ENCODE measurements around the gene STIP1.
"Not testable (repeated sequence)": the region's sequence is repeated elsewhere in the genome, so short reads cannot be mapped to it uniquely, and the experiment has no call there.

The STIP1 gene

GRCh38 chr11:64233913-64234586 is 48.1 kb downstream of the STIP1 start, which contains the start of gene VEGFB:
Gene VEGFB (plus strand): TSS chr11:64234584. CDS start chr11:64234834, 250 bp downstream.
- in situ Hi-C loops (cut with HindIII; ENCODE audit: low sequenced_read_pairs): no loop called here

- in situ Hi-C loops (cut with HindIII; ENCODE audit: low sequenced_read_pairs): no loop called here
Observed at GRCh38 chr11:64234647-64235379, 48.8 kb downstream of the STIP1 start.

GRCh38 chr11:64235437-64236161 is 49.6 kb downstream of the STIP1 start:
- in situ Hi-C loops (cut with HindIII; ENCODE audit: low sequenced_read_pairs): no loop called here

DNA sequence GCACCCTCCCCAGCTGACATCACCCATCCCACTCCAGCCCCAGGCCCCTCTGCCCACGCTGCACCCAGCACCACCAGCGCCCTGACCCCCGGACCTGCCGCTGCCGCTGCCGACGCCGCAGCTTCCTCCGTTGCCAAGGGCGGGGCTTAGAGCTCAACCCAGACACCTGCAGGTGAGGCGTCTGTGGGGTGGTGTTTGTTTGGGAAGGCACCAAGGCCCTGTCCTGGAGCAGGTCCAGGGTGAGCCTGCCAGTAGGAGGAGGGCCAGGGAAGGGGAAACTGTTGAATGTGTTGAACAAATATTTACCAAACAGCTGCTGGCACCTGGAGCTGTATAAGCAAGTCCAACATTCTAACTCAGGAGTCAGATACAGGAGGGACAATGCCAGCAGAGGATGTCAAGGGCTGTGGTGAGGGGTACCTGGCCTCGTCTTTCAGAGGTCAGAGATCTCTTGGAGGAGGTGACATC is 51.5 kb downstream of the STIP1 start:
- in situ Hi-C loops (cut with HindIII; ENCODE audit: low sequenced_read_pairs): no loop called here

DNA sequence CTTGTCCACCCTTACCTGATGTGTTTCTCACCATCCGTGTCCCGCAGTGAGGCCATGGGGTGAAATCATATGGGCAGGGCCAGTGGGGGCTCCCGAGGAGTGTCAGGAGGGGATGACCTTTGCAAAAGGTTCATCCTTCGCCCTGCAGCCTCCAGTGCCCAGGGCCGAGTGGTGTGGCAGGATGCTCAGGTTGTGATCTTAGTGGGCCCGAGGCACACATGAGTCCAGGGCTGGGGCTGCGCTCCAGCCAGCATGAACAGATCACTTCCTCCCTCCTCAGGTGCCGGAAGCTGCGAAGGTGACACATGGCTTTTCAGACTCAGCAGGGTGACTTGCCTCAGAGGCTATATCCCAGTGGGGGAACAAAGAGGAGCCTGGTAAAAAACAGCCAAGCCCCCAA is 52.1 kb downstream of the STIP1 start:
- in situ Hi-C loops (cut with HindIII; ENCODE audit: low sequenced_read_pairs): no loop called here

DNA sequence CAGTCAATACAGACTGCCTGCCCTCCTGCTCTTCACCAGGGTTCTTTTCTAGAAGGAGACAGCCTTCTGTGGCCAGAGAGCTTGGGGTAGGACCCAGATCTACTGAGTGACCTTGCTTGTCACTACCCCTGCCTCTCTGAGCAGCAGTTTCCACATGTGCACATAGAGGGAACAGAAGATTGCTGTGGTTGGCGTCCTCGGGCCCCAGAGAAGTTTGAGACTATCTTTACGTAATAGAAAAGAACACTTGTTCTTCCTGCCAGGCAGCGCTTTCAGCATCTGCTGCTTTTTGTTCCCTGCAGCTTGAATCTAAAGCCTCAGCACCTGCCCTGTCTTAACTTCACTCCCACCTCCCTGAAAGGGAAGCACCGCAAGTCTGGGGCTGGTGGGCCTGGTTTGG is 53.0 kb downstream of the STIP1 start:
- in situ Hi-C loops (cut with HindIII; ENCODE audit: low sequenced_read_pairs): no loop called here

DNA sequence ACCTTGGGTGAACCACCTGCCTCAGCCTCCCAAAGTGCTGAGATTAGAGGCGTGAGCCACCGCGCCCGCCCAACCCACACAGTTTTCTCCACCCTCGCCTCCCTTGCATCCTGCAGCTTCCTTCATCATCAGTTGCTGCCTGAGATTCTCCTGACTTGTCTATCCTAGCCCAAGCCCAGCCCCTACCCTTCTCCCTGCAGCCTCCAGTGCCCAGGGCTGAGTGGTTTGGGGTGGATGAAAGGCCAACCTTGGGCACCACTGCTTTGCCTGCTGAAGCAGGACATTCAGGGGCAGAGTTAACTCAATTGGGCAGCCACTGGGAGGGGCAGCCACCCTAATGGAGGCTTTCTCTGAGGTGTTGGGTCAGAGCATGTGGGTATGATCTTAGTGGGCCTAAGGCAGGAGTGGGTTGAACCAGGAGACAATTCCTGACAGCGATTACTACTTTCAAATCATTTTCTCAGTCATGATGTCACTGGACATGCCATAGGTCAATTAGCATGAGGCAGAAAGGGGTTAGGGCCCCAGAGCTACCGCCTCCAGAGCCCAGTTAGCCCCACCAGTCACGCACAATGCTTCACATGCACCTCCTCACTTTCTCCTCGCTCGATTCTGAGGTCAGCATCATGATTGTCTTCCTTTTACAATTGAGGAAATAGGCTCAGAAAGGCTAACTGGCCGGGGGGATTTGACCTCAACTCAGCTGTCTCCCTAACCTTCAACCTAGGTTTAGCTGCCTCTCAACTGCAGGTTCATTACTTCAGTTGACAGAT is 53.9 kb downstream of the STIP1 start:
- in situ Hi-C loops (cut with HindIII; ENCODE audit: low sequenced_read_pairs): no loop called here

GRCh38 chr11:64240435-64241240 is 54.7 kb downstream of the STIP1 start, which contains the start of gene FKBP2:
Gene FKBP2 (plus strand): TSS chr11:64241095. CDS start chr11:64242388, 1,293 bp downstream.
- in situ Hi-C loops (cut with HindIII; ENCODE audit: low sequenced_read_pairs): no loop called here

DNA sequence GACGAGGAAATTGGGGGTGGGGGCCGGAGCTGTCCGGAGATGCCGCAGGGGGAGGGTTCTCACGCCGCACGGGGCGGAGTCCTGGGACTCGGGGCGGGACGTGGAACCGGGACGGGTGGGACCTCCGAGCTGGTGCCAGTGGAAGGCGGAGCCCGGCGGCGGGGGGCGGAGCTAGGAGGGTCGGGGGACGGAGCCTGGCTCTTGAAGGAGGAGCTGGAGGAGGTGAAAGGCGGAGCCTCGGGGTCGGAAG is 55.2 kb downstream of the STIP1 start:
- in situ Hi-C loops (cut with HindIII; ENCODE audit: low sequenced_read_pairs): no loop called here

GRCh38 chr11:64241491-64242374 is 55.8 kb downstream of the STIP1 start:
- in situ Hi-C loops (cut with HindIII; ENCODE audit: low sequenced_read_pairs): no loop called here

DNA sequence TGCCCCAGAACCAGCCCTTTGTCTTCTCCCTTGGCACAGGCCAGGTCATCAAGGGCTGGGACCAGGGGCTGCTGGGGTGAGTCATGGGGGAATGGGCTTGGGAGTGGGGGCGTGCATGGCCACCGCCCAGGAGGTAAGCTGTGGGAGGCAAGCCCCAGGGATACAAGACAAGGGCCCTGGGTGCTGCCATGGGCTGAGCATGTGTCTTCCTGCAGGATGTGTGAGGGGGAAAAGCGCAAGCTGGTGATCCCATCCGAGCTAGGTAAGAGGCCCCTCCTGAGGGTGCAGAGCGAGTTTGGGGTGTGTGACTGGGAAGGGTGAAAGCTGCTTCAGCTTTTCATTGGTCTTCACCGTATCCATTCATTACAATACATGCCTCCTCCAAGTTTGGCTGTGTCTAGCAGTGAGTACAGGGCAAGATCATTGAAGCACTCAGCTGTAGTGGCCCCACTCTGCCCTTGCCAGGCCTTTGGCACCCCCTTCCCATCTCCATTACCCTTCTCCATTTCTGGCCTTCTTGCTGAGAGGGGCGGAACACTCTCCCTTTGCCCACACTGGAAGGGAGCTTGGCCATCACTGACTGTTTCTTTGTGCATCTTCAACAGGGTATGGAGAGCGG is 57.4 kb downstream of the STIP1 start:
- in situ Hi-C loops (cut with HindIII; ENCODE audit: low sequenced_read_pairs): no loop called here

DNA sequence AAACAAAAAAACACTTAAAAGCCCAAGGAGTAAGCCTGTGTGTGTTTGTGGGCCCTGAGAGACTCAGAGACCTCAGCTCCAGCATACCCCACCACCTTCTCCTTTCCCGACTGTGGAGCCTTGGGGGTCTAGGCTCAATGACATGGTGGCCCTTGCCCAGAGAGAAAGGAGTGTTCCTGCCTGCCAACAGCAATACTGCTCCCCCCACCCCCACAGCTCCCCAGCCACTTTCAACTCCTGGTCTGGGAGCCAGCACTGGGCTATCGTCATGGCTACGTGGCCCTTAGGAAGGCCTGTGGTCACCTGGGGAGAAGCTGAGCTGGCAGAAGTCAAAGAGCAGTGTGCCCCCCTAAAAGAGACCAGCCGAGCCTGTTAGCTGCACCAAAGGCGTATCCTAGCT is 58.1 kb downstream of the STIP1 start:
- in situ Hi-C loops (cut with HindIII; ENCODE audit: low sequenced_read_pairs): no loop called here

DNA sequence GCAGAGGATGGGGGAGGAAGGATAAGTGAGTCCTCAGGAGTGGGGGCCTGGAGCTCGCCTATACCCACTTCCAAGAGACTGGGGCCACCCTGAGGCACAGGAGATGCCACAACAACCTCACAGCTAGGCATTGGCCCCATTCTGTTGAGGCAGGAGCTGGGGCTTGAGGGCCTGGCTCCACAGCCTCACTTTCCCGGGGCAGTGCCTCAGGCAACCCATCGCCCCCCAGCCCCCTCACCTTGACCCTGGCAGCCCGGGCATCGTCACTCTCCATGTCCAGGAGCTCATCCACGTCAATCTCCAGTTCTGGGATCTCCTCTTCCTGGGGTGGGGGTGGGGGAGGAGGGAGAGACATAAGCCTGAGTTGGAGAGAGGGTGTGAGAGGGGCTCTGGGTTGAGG is 59.0 kb downstream of the STIP1 start:
- in situ Hi-C loops (cut with HindIII; ENCODE audit: low sequenced_read_pairs): no loop called here

GRCh38 chr11:64245401-64245796 is 59.4 kb downstream of the STIP1 start:
- in situ Hi-C loops (cut with HindIII; ENCODE audit: low sequenced_read_pairs): no loop called here

GRCh38 chr11:64245797-64246620 is 60.0 kb downstream of the STIP1 start:
- in situ Hi-C loops (cut with HindIII; ENCODE audit: low sequenced_read_pairs): no loop called here

DNA sequence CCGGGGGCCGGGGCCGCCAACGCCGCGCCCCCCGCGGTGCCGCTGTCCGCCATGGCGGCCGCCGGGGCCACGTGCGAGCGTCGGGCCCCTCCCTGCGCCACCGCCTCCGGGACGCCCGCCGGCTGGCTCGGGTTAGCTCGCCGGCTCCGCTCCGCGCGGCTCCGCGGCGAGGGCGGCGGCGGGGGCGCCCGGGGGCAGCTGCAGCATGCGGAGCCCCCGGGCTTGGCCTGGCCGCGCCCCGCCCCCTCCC is 60.6 kb downstream of the STIP1 start:
- in situ Hi-C loops (cut with HindIII; ENCODE audit: low sequenced_read_pairs): not testable (repeated sequence)

DNA sequence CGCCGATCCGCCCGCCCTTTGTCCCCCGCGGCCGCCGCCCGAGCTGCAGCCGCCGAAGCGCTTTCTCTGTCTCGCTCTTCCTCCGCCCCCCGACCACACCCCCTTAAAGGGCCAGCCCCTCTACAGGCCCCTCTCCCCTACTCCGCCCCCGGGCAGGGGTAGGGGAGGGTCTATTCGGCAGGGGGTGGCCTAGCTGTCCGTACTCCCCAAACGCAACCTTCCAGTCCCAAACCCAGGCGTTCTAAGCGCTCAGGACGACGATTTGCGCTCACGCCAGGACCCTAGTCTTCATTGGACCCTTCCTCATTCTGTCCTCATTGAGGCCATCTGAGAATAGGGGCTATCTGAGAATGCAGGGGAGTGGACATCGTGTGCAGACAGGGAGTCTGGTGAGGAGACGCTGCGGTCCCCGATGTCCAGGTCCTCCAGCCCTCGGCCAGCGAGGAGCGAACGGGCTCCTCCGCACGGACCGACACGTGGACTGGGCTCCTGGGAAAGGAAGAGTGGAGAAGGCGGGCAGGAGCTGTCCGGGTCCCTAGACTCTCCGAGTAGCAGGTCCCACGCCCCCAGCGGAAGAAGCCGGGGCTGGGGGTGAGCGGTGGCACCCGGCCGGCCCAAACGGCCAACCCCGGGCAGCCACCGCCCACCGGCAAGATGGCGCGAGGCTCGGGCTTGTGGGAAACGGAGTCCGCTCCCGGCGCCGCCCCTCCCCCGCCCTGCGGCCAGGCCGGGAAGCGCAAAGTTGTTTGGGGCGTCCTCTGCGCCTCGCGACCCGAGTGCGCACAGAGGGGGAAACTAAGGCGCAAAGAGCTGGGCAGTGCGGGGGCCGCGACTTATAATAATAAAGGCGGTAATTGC is 61.1 kb downstream of the STIP1 start, which contains the start of gene PPP1R14B:
Gene PPP1R14B, minus strand, starts transcription at position 73 of the 858 bp plus-strand sequence. CDS start 270 bp downstream, outside the sequence.
- in situ Hi-C loops (cut with HindIII; ENCODE audit: low sequenced_read_pairs): no loop called here
